ENCODE results near the gene PPP1R3F.

Gene PPP1R3F

GRCh38 chrX:49250066-49250465 is 19.5 kb upstream of the PPP1R3F start:
- DNase-seq (ENCODE audit: low read depth): no peak

GRCh38 chrX:49250578-49250977 is 19.0 kb upstream of the PPP1R3F start:
- no peak for DNase-seq (ENCODE audit: low read depth)

- DNase-seq (ENCODE audit: low read depth): no peak
These were observed 18.3 kb upstream of the PPP1R3F start for GRCh38 chrX:49251325-49251724.

- DNase-seq (ENCODE audit: low read depth): no peak
These were observed 15.0 kb upstream of the PPP1R3F start for GRCh38 chrX:49254639-49255038.

GRCh38 chrX:49256268-49256995 is 13.2 kb upstream of the PPP1R3F start:
- DNase-seq (ENCODE audit: low read depth): no peak

GRCh38 chrX:49257074-49257790 is 12.4 kb upstream of the PPP1R3F start:
- DNase-seq (ENCODE audit: low read depth): no peak

- DNase-seq (ENCODE audit: low read depth): no peak
These were observed 11.5 kb upstream of the PPP1R3F start for GRCh38 chrX:49257846-49258748.

- no peak for DNase-seq (ENCODE audit: low read depth)
These were observed 10.9 kb upstream of the PPP1R3F start for GRCh38 chrX:49258749-49259124.

GRCh38 chrX:49260221-49260985 is 9.2 kb upstream of the PPP1R3F start:
- DNase-seq (ENCODE audit: low read depth): no peak

GRCh38 chrX:49262603-49263002 is 7.0 kb upstream of the PPP1R3F start:
- DNase-seq (ENCODE audit: low read depth): no peak

GRCh38 chrX:49263631-49264030 is 6.0 kb upstream of the PPP1R3F start:
- DNase-seq (ENCODE audit: low read depth): no peak

GRCh38 chrX:49264460-49264859 is 5.1 kb upstream of the PPP1R3F start, which contains the start of gene FOXP3:
FOXP3 (minus strand) TSS chrX:49264710; CDS start chrX:49258505, 6,205 bp downstream.
- DNase-seq (ENCODE audit: low read depth): no peak

- DNase-seq (ENCODE audit: low read depth): no peak
These were observed 2.8 kb upstream of the PPP1R3F start for GRCh38 chrX:49266523-49267445.

GRCh38 chrX:49268702-49269009 is 937 bp upstream of the PPP1R3F start:
- DNase-seq (ENCODE audit: low read depth): no peak

GRCh38 chrX:49269010-49269766 is 405 bp upstream of the PPP1R3F start:
- DNase-seq (ENCODE audit: low read depth): peak; percentile 96

GRCh38 chrX:49270249-49270921 is 792 bp downstream of the PPP1R3F start:
- no peak for DNase-seq (ENCODE audit: low read depth)

GRCh38 chrX:49271341-49271740 is 1.7 kb downstream of the PPP1R3F start:
- no peak for DNase-seq (ENCODE audit: low read depth)

- no peak for DNase-seq (ENCODE audit: low read depth)
These were observed 2.8 kb downstream of the PPP1R3F start for GRCh38 chrX:49272421-49272820.

- DNase-seq (ENCODE audit: low read depth): no peak
These were observed 3.7 kb downstream of the PPP1R3F start for GRCh38 chrX:49273181-49273727.
